K562 (cell line): Measurements from ENCODE around the gene LRRC41. TPM values are rescaled to one million over a fixed set of nuclear protein-coding genes. Genes with fewer than 3 reads are reported as not detected.
A peak's percentile ranks its signal among the peaks of the same experiment; 100 is the strongest.

Source experiments
- CHD2 ChIP-seq: IDR thresholded peaks from 2 replicates; pipeline ENCODE4 v1.6.1; 2011; ENCODE audit warnings: low read depth, low read length
- ETS2 ChIP-seq: IDR thresholded peaks from 2 replicates; pipeline ENCODE4 v1.6.1; 2016; ENCODE audit warnings: borderline replicate concordance, missing genetic modification characterization, mild to moderate bottlenecking, moderate library complexity, missing compliant biosample characterization; ENCODE audit not compliant: poor library complexity, severe bottlenecking
- KLF1 ChIP-seq: fragments of 450-650 bp; IDR thresholded peaks from 2 replicates; pipeline ENCODE4 v1.6.1; 2016; ENCODE audit warnings: missing genetic modification characterization, missing compliant biosample characterization
- PRMT5 ChIP-seq: sonication (generic); formaldehyde crosslinking; IDR thresholded peaks from 2 replicates; pipeline ENCODE4 v1.5.0; 2020; ENCODE audit warnings: missing genetic modification reagents
- PTTG1 ChIP-seq: fragments of 450-650 bp; IDR thresholded peaks from 2 replicates; pipeline ENCODE4 v1.6.1; 2016; ENCODE audit warnings: low read depth, mild to moderate bottlenecking, missing genetic modification characterization, missing compliant biosample characterization
- RBM17 ChIP-seq: fragments of 200-400 bp; formaldehyde crosslinking; IDR thresholded peaks from 2 replicates; pipeline ENCODE4 v1.6.1; 2017; ENCODE audit warnings: low read depth, mild to moderate bottlenecking, low read length, borderline replicate concordance
- ZBTB17 ChIP-seq: fragments of 450-650 bp; formaldehyde crosslinking; IDR thresholded peaks from 2 replicates; pipeline ENCODE4 v1.4.0; 2020; ENCODE audit warnings: mild to moderate bottlenecking
- ZNF232 ChIP-seq: sonication (generic); formaldehyde crosslinking; IDR thresholded peaks from 2 replicates; pipeline ENCODE4 v1.8.0; 2022; ENCODE audit warnings: mild to moderate bottlenecking, missing genetic modification reagents
- polyA plus RNA-seq, 8 experiments: library from polyadenylated mRNA; depleted of rRNA in 4 of 8; stranded (reverse) in 5 of 8; unstranded in 3 of 8; fragments of >200 nt; fragmentation: Nextera tagmentation in 2 of 8; fragmentation: Illumina TruSeq in 1 of 8; extraction: Ambion mirVana in 2 of 8; extraction: Trizol in 1 of 8; gene quantifications; 2 replicates each; pipeline versions ENCODE4 v1.2.1 to v1.2.3, GENCODE V29; 2011 to 2014; ENCODE audit warnings: inconsistent platforms in 1 of 8, missing spikeins in 1 of 8
- total RNA-seq, 7 experiments: library from RNA; depleted of rRNA in 6 of 7; stranded (reverse); fragments of >200 nt in 6 of 7; fragmentation: Illumina TruSeq in 2 of 7; extraction: Trizol in 2 of 7; gene quantifications; 2 replicates each; pipeline versions ENCODE4 v1.2.1 to v1.2.3, GENCODE V29; 2011 to 2021; ENCODE audit warnings: low replicate concordance in 1 of 7
- TF ChIP-seq, protein P1 (sequence below): sonication (generic); formaldehyde crosslinking; IDR thresholded peaks from 2 replicates; pipeline ENCODE4 v1.8.1; 2023; ENCODE audit warnings: missing genetic modification reagents, mild to moderate bottlenecking, borderline replicate concordance
- TF ChIP-seq, protein P2 (sequence below): fragments of 450-650 bp; IDR thresholded peaks from 2 replicates; pipeline ENCODE4 v1.6.1; 2016; ENCODE audit warnings: low read depth
- TF ChIP-seq, protein P3 (sequence below): fragments of 250-450 bp; sonication (Bioruptor Pico); IDR thresholded peaks from 2 replicates; pipeline ENCODE4 v1.8.0; 2022; ENCODE audit warnings: moderate library complexity, mild to moderate bottlenecking, inconsistent platforms

LRRC41 gene
- total and polyA plus RNA-seq, 9 of the 15 experiments (the other 6 are each of a cell fraction or from before 2014, with no cell fraction given) = 10.5 to 64.7 (median 44.2) TPM

DNA sequence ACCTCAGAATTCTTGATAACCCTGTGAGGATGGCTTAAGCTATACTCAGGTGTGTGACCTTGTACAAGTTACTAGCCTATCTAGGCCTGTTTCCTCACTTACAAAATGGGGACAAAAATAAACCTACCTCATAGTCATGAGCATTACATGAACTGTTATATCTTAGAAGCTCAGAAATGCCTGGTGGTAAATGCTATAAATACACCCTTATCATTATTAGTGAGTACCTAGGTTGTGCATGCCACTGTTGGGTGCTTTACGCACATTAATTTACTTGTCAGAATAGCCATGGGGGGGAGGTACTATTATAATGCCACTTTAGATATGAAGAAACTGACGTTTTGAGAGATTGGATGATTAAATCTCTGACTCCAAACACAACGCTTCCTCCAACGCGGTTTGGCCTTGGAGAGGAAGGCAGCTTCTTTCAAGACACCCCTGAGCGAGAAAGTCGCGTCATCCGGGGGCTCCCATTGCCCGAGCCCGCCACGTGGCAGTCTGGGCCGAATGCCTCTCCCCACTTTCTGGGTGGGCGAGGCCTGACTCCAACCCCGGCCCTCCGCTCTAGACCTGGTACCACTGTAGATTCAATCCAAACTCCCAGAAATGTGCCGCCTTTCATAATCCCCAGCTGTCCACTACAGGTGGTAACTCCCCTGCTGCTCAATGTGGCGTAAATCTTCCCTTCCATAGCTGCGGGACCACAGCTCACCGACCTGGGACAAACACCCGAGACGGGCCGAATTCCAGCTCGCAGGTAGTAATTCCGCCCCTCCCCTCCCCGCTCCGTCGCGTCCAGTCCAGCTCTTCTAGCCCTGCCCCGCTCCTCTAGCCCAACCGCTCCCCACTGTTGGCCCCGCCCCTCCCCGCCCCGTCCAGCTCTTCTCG, 56.6 kb downstream of the LRRC41 start (continued):
- TF ChIP-seq, protein P1, sequence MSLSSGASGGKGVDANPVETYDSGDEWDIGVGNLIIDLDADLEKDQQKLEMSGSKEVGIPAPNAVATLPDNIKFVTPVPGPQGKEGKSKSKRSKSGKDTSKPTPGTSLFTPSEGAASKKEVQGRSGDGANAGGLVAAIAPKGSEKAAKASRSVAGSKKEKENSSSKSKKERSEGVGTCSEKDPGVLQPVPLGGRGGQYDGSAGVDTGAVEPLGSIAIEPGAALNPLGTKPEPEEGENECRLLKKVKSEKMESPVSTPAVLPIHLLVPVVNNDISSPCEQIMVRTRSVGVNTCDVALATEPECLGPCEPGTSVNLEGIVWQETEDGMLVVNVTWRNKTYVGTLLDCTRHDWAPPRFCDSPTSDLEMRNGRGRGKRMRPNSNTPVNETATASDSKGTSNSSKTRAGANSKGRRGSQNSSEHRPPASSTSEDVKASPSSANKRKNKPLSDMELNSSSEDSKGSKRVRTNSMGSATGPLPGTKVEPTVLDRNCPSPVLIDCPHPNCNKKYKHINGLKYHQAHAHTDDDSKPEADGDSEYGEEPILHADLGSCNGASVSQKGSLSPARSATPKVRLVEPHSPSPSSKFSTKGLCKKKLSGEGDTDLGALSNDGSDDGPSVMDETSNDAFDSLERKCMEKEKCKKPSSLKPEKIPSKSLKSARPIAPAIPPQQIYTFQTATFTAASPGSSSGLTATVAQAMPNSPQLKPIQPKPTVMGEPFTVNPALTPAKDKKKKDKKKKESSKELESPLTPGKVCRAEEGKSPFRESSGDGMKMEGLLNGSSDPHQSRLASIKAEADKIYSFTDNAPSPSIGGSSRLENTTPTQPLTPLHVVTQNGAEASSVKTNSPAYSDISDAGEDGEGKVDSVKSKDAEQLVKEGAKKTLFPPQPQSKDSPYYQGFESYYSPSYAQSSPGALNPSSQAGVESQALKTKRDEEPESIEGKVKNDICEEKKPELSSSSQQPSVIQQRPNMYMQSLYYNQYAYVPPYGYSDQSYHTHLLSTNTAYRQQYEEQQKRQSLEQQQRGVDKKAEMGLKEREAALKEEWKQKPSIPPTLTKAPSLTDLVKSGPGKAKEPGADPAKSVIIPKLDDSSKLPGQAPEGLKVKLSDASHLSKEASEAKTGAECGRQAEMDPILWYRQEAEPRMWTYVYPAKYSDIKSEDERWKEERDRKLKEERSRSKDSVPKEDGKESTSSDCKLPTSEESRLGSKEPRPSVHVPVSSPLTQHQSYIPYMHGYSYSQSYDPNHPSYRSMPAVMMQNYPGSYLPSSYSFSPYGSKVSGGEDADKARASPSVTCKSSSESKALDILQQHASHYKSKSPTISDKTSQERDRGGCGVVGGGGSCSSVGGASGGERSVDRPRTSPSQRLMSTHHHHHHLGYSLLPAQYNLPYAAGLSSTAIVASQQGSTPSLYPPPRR (CRISPR knock-in tag) = no peak; the same call in 1 of the 2 replicates
- TF ChIP-seq ZBTB17 (CRISPR knock-in tag) (peak; percentile 92), ETS2 (tag) (no peak), KLF1 (tag) (no peak), CHD2 (no peak), PRMT5 (CRISPR knock-in tag) (no peak), PTTG1 (tag) (no peak), RBM17 (no peak), ZNF232 (peak; percentile 79; the same call in 1 of the 2 replicates)
- TF ChIP-seq, protein P2, sequence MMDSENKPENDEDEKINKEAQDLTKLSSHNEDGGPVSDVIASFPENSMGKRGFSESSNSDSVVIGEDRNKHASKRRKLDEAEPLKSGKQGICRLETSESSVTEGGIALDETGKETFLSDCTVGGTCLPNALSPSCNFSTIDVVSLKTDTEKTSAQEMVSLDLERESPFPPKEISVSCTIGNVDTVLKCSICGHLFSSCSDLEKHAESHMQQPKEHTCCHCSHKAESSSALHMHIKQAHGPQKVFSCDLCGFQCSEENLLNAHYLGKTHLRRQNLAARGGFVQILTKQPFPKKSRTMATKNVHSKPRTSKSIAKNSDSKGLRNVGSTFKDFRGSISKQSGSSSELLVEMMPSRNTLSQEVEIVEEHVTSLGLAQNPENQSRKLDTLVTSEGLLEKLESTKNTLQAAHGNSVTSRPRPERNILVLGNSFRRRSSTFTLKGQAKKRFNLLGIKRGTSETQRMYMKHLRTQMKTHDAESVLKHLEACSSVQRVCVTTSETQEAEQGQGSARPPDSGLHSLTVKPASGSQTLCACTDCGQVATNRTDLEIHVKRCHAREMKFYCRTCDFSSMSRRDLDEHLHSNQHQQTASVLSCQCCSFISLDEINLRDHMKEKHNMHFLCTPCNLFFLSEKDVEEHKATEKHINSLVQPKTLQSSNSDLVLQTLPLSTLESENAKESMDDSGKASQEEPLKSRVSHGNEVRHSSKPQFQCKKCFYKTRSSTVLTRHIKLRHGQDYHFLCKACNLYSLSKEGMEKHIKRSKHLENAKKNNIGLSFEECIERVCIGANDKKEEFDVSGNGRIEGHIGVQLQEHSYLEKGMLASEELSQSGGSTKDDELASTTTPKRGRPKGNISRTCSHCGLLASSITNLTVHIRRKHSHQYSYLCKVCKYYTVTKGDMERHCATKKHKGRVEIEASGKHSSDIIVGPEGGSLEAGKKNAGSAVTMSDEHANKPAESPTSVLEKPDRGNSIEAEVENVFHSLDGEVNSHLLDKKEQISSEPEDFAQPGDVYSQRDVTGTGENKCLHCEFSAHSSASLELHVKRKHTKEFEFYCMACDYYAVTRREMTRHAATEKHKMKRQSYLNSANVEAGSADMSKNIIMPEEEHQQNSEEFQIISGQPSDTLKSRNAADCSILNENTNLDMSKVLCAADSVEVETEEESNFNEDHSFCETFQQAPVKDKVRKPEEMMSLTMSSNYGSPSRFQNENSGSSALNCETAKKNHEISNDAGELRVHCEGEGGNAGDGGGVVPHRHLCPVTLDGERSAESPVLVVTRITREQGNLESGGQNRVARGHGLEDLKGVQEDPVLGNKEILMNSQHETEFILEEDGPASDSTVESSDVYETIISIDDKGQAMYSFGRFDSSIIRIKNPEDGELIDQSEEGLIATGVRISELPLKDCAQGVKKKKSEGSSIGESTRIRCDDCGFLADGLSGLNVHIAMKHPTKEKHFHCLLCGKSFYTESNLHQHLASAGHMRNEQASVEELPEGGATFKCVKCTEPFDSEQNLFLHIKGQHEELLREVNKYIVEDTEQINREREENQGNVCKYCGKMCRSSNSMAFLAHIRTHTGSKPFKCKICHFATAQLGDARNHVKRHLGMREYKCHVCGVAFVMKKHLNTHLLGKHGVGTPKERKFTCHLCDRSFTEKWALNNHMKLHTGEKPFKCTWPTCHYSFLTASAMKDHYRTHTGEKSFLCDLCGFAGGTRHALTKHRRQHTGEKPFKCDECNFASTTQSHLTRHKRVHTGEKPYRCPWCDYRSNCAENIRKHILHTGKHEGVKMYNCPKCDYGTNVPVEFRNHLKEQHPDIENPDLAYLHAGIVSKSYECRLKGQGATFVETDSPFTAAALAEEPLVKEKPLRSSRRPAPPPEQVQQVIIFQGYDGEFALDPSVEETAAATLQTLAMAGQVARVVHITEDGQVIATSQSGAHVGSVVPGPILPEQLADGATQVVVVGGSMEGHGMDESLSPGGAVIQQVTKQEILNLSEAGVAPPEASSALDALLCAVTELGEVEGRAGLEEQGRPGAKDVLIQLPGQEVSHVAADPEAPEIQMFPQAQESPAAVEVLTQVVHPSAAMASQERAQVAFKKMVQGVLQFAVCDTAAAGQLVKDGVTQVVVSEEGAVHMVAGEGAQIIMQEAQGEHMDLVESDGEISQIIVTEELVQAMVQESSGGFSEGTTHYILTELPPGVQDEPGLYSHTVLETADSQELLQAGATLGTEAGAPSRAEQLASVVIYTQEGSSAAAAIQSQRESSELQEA = no peak
- TF ChIP-seq, protein P3, sequence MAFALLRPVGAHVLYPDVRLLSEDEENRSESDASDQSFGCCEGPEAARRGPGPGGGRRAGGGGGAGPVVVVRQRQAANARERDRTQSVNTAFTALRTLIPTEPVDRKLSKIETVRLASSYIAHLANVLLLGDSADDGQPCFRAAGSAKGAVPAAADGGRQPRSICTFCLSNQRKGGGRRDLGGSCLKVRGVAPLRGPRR (CRISPR knock-in tag) = no peak
